T follicular helper cell (primary cell): ENCODE data around the gene PPARA.
"Not testable (repeated sequence)": the region's sequence is repeated elsewhere in the genome, so short reads cannot be mapped to it uniquely, and the experiment has no call there.

Experiments
- DNase-seq: peaks from one replicate; pipeline ENCODE4 v3.0.0-alpha.2; 2020; ENCODE audit warnings: low read depth

PPARA gene

GRCh38 chr22:46172522-46173110 is 22.3 kb downstream of the PPARA start:
- no peak for DNase-seq

GRCh38 chr22:46173152-46173551 is 22.8 kb downstream of the PPARA start:
- DNase-seq, result no peak

- no peak for DNase-seq
These were observed 25.3 kb downstream of the PPARA start for GRCh38 chr22:46175631-46176030.

DNA sequence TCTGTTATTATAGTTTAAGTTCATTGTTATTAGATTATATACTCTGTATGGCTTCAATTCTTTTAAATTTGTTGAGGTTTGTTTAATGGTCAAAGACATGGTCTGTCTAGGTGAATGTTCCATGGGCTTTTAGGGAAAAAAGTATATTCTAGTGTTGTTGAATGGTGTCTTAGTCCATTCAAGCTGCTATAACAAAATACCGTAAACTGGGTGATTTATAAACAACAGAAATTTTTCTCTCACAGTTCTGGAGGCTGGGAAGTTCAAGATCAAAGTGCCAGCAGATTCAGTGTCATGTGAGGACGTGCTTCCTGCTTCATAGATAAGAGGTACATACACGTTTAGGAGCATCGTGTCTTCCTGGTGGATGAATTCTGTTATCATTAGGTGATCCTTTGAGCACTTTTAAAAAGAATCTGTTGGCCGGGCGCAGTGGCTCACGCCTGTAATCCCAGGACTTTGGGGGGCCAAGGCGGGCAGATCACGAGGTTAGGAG is 26.2 kb downstream of the PPARA start:
- no peak for DNase-seq

GRCh38 chr22:46178755-46179505 is 28.6 kb downstream of the PPARA start:
- DNase-seq, result no peak

DNA sequence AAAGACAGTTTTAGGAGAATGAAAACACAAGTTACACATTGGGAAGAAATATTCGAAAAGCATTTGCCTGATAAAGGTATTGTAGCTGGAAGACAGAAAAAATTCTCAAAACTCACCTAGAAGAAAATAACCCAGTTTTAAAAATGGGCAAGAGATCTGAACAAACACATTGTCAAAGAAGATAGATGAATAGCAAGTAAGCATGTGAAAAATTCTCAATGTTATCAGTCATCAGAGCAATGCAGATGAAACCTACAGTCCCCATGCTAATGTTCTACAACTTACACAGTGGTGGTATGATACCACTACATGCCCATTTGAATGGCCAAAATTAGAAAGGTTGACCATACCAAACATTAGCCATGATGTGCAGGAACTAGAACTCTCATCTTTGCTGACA is 29.4 kb downstream of the PPARA start:
- DNase-seq, result no peak

- DNase-seq, result no peak
These were observed 30.2 kb downstream of the PPARA start for GRCh38 chr22:46180370-46181137.

- no peak for DNase-seq
These were observed 33.4 kb downstream of the PPARA start for GRCh38 chr22:46183733-46184132.

GRCh38 chr22:46185283-46185682 is 35.0 kb downstream of the PPARA start:
- DNase-seq, result no peak

GRCh38 chr22:46187862-46188261 is 37.5 kb downstream of the PPARA start:
- no peak for DNase-seq

DNA sequence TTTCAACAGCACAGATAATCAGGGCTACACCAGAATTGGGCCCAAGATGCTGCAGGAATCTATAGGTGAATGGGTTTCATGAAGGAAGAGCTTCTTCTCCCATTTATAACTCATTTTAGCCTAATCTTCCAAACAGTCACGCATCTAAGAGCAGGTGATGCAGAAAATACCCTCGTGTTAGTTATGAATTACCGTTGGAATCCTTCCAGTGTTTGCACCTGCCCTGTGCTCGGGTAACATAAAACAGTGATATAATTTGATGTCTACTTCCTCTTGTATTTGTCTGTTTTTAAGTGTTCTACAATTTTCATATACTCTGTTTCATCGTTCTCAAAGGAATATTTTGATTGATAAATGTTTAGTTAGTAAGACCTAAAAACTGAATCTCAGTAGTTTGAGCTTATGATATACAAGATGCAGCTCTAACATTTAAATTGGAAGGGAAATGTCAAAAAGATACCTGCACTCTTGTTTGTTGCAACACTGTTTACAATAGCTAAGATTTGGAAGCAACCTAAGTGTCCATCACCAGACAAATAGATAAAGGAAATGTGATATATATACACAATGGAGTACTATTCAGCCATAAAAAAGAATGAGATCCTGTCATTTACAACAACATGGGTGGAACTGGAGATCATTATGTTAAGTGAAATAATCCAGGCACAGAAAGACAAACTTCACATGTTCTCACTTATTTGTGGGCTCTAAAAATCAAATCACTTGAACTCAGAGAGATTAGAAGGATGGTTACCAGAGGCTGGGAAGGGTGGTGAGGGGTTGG is 42.1 kb downstream of the PPARA start:
- DNase-seq, result no peak

DNA sequence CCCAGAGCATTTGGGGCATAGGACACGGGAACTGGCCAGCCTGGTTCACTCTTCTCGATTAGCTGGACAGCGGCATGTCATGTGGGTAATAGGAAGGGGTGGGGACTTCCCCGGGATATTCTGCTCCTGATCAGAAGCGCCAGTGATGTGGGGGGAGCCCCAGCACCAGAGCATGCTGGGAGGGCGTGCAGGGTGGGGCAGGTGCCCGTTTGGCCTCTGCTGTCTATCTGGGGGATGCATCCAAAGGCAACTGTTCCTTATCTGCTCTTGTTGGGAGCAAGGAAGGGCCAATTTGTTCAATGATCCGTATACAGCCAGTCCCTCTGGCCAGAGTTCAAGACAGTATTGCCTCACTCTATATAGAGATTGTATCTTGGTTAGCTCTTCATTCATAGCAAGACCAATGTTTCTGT is 43.6 kb downstream of the PPARA start:
- DNase-seq, result no peak

DNA sequence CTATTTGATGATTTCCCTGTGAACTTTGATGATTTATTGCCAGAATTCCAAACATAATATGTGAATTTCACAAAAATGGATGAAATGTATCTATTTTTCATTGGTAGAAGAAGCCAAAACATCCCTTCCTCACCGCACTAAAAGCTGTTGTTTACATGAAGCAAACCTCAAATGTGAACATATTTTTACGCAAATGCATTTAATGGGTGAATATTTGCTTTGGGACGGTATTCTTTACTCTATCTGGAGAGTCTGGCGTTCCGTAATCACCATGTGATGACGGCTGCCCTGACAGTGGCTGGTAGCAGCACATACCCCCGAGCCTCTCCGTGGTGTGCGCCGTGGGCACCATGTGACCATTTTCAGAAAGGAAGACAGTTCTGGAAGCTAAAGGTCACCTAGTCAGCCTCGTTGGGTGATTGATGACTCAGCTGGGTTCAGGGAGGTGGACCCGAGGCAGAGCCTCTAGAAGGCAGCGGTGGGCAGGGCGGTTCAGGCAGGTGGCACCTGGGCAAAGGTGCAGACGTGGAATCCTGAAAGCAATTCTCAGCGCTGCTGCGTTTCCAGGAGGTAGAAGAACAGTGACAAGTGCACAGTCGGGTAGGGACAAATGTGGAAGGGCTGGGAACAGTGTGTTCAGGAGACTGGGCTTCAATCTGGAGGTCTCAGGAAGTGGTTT is 45.3 kb downstream of the PPARA start:
- DNase-seq, result no peak

DNA sequence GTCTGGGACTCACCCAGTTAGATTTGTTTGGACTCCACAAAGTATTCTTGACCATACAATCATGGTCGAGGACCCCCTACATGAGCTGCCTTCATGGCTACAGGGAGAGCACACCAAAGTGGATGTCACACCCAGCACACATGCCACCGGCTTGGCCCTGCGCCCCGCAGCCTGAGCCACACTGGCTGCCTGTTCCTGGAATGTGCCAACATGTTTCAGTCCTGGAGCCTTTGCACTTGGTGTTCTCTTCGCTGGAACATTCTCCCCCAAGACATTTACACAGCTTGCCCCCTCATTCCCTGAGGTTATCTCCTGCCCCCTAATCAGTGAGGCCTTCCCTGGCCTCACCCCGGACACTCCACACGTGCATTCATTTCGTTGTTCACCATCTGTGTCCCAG is 46.0 kb downstream of the PPARA start:
- no peak for DNase-seq

DNA sequence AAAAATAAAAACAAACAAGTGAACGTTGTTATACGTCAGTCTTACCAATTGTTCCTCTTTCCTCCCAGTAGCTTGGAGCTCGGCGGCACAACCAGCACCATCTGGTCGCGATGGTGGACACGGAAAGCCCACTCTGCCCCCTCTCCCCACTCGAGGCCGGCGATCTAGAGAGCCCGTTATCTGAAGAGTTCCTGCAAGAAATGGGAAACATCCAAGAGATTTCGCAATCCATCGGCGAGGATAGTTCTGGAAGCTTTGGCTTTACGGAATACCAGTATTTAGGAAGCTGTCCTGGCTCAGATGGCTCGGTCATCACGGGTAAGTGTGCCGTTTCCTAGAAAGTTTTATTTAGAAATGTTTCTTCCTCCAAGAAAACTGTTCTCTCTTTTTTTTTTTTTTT is 47.9 kb downstream of the PPARA start:
- no peak for DNase-seq

GRCh38 chr22:46198806-46199205 is 48.5 kb downstream of the PPARA start:
- not testable (repeated sequence) for DNase-seq

GRCh38 chr22:46201059-46201757 is 50.9 kb downstream of the PPARA start:
- no peak for DNase-seq

- no peak for DNase-seq
These were observed 52.7 kb downstream of the PPARA start for GRCh38 chr22:46202897-46203600.

DNA sequence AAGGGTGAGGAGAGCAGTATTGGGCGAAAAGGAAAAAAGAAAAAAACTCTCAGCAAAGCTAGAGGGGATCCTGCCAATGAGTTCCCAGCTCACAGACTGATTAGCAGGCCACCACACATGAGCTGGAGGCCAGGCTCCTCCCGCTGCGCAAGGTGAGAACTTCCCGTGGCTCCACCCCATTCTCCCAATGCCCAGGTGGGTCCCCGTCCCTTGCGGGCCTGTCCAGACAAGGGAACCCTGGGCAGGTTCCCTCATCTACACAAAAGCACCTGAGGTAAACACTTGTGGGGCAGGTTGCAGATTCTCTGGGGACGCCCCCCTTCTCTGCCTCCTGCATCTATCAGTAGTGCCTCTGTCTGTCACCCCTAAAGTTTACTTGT is 53.3 kb downstream of the PPARA start:
- DNase-seq, result no peak

DNA sequence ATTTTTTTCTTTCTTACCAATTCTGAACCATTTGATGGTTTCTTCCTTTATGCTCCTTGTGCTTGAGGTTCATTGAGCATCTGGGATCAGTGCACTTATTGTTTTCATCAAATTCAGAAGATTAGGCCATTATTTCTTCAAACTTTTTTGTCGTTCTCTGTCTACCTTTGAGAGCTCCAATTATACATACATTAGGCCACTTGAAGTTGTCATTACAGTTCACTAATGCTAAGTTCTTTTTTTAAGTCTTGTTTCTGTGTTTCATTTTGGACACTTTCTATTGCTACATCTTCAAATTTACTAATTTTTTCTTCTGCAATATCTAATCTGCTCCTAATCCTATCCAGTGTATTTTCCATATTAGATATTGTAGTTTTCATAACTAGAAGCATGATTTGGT is 58.9 kb downstream of the PPARA start:
- no peak for DNase-seq
